H1 (cell line): ENCODE data around the gene PMEPA1. TPM values are rescaled to one million over a fixed set of nuclear protein-coding genes. Genes with fewer than 3 reads are reported as not detected.

Experiments used
- CTCF ChIA-PET: fragments of 300-600 bp; sonication (Branson Sonifier 250); formaldehyde crosslinking; loops from one replicate; lab custom pipeline; 2021; ENCODE audit not compliant: partially characterized antibody; lab: Charles Lee
- POLR2A ChIA-PET: fragments of 300-600 bp; sonication (Branson Sonifier 250); formaldehyde crosslinking; loops from one replicate; lab custom pipeline; 2021; ENCODE audit warnings: inconsistent platforms; ENCODE audit not compliant: partially characterized antibody; lab: Charles Lee
- DNase-seq, 2 experiments: peaks; one replicate each; pipeline versions ENCODE4 v3.0.0 to v3.0.0-alpha.2; 2010 to 2022; ENCODE audit warnings: low spot score in 2 of 2, low read depth in 1 of 2, mixed read lengths in 1 of 2
- FAIRE-seq: peaks from 2 replicates; lab custom pipeline; 2011; peaks lifted over from hg19 to GRCh38; lab: Jason Lieb, UNC
- H2AFZ ChIP-seq: 2 replicates; pipeline ENCODE4 v1.8.1; 2012; ENCODE audit warnings: low read length, inconsistent platforms
- H2AK5ac ChIP-seq: 2 replicates; pipeline ENCODE4 v1.6.1; 2013; ENCODE audit warnings: low read depth, low read length
- H2BK120ac ChIP-seq: replicated peaks from 2 replicates; pipeline ENCODE3; 2013; ENCODE audit warnings: low read depth, low read length, inconsistent platforms
- H2BK12ac ChIP-seq: 2 replicates; pipeline ENCODE4 v1.6.1; 2013; ENCODE audit warnings: low read depth, low read length
- H2BK15ac ChIP-seq: 2 replicates; pipeline ENCODE4 v1.6.1; 2013; ENCODE audit warnings: low read length
- H2BK20ac ChIP-seq: 2 replicates; pipeline ENCODE4 v1.6.1; 2013; ENCODE audit warnings: low read length
- H2BK5ac ChIP-seq: 2 replicates; pipeline ENCODE4 v1.6.1; 2013; ENCODE audit warnings: low read depth, low read length
- H3K14ac ChIP-seq: 2 replicates; pipeline ENCODE4 v1.6.1; 2013; ENCODE audit warnings: inconsistent platforms; ENCODE audit not compliant: insufficient read length
- H3K18ac ChIP-seq: 2 replicates; pipeline ENCODE4 v1.6.1; 2013; ENCODE audit warnings: low read length; ENCODE audit errors: extremely low read depth
- H3K23ac ChIP-seq: 2 replicates; pipeline ENCODE4 v1.6.1; 2013; ENCODE audit warnings: inconsistent platforms; ENCODE audit not compliant: insufficient read length
- H3K23me2 ChIP-seq: 2 replicates; pipeline ENCODE4 v1.6.1; 2013; ENCODE audit warnings: low read depth, low read length
- H3K27ac ChIP-seq: 2 replicates; pipeline ENCODE4 v1.6.1; 2011; ENCODE audit warnings: low read depth, low read length, inconsistent platforms
- H3K27me3 ChIP-seq, 4 experiments: replicated peaks in 1 of 4; 1 replicate in 1 of 4; 2 replicates in 3 of 4; pipeline versions ENCODE4 v1.6.1 to v1.8.1; 2011 to 2013; ENCODE audit warnings: low read length in 3 of 4, mild to moderate bottlenecking in 3 of 4, inconsistent platforms in 2 of 4, mixed read lengths in 2 of 4, moderate library complexity in 1 of 4; ENCODE audit not compliant: control insufficient read depth in 3 of 4, insufficient read depth in 3 of 4; ENCODE audit errors: extremely low read depth in 1 of 4
- H3K36me3 ChIP-seq, 4 experiments: 2 replicates each; pipeline versions ENCODE4 v1.6.1 to v1.8.1; 2011 to 2013; ENCODE audit warnings: mild to moderate bottlenecking in 4 of 4, low read length in 3 of 4, moderate library complexity in 2 of 4, control low read depth in 1 of 4, inconsistent platforms in 1 of 4; ENCODE audit not compliant: insufficient read depth in 4 of 4, control insufficient read depth in 2 of 4
- H3K4ac ChIP-seq: replicated peaks from 2 replicates; pipeline ENCODE3; 2013; ENCODE audit warnings: low read length, low read depth, mixed read lengths, inconsistent platforms; ENCODE audit not compliant: insufficient read length
- H3K4me1 ChIP-seq, 4 experiments: replicated peaks in 1 of 4; 1 replicate in 1 of 4; 2 replicates in 3 of 4; pipeline versions ENCODE4 v1.6.1 to v1.8.1; 2011 to 2013; ENCODE audit warnings: low read length in 3 of 4, inconsistent platforms in 2 of 4, mixed read lengths in 1 of 4; ENCODE audit not compliant: insufficient read depth in 4 of 4, control insufficient read depth in 3 of 4
- H3K4me2 ChIP-seq, 2 experiments: 2 replicates each; pipeline versions ENCODE4 v1.6.1 to v1.8.1; 2011 to 2013; ENCODE audit warnings: low read depth in 2 of 2, low read length in 2 of 2, control low read depth in 1 of 2, inconsistent platforms in 1 of 2, mild to moderate bottlenecking in 1 of 2; ENCODE audit not compliant: insufficient read depth in 1 of 2
- H3K4me3 ChIP-seq, 4 experiments: fragments of 200-600, 300-600 bp in 1 of 4; sonication (generic), shearing (Covaris generic), sonication (Bioruptor Twin) in 1 of 4; 2 replicates each; pipeline versions ENCODE4 v1.5.1 to v1.8.1; 2011 to 2016; ENCODE audit warnings: low read length in 4 of 4, low read depth in 3 of 4, control low read depth in 2 of 4, inconsistent platforms in 2 of 4, mild to moderate bottlenecking in 2 of 4, mixed read lengths in 1 of 4, moderate library complexity in 1 of 4; ENCODE audit not compliant: insufficient read depth in 2 of 4; ENCODE audit errors: extremely low read depth in 1 of 4
- H3K56ac ChIP-seq: replicated peaks from 2 replicates; pipeline ENCODE3; 2013; ENCODE audit warnings: low read depth, mild to moderate bottlenecking, mixed read lengths, low read length, inconsistent platforms; ENCODE audit not compliant: insufficient read length
- H3K79me1 ChIP-seq: 2 replicates; pipeline ENCODE4 v1.6.1; 2013; ENCODE audit warnings: low read depth, low read length, control low read depth
- H3K79me2 ChIP-seq, 2 experiments: 2 replicates each; pipeline versions ENCODE4 v1.6.1 to v1.8.1; 2012 to 2013; ENCODE audit warnings: low read length in 2 of 2, mild to moderate bottlenecking in 2 of 2, inconsistent platforms in 1 of 2; ENCODE audit not compliant: insufficient read depth in 2 of 2, control insufficient read depth in 1 of 2
- H3K9ac ChIP-seq, 4 experiments: replicated peaks in 1 of 4; 1 replicate in 1 of 4; 2 replicates in 3 of 4; pipeline versions ENCODE4 v1.6.1 to v1.8.1; 2011 to 2013; ENCODE audit warnings: low read depth in 3 of 4, low read length in 3 of 4, control low read depth in 2 of 4, mild to moderate bottlenecking in 2 of 4, moderate library complexity in 2 of 4, inconsistent platforms in 1 of 4; ENCODE audit errors: extremely low read depth in 1 of 4
- H3K9me3 ChIP-seq, 2 experiments: 2 replicates each; pipeline versions ENCODE4 v1.6.1 to v1.8.1; 2012 to 2013; ENCODE audit warnings: mild to moderate bottlenecking in 2 of 2, moderate library complexity in 2 of 2, control low read depth in 1 of 2, inconsistent platforms in 1 of 2, low read depth in 1 of 2, low read length in 1 of 2, mixed read lengths in 1 of 2; ENCODE audit not compliant: insufficient read depth in 2 of 2
- H4K20me1 ChIP-seq, 2 experiments: replicated peaks in 1 of 2; 2 replicates each; pipeline versions ENCODE3 to v1.8.1; 2011 to 2013; ENCODE audit warnings: inconsistent platforms in 2 of 2, low read length in 2 of 2, mild to moderate bottlenecking in 1 of 2; ENCODE audit not compliant: insufficient read depth in 2 of 2, control insufficient read depth in 1 of 2
- H4K5ac ChIP-seq: 2 replicates; pipeline ENCODE4 v1.6.1; 2013; ENCODE audit warnings: low read length, low read depth, mixed read lengths, inconsistent platforms; ENCODE audit not compliant: insufficient read length
- H4K8ac ChIP-seq: 2 replicates; pipeline ENCODE4 v1.8.0; 2013; ENCODE audit warnings: mild to moderate bottlenecking, moderate library complexity, low read length, inconsistent platforms; ENCODE audit not compliant: insufficient read depth; ENCODE audit errors: extremely low read depth
- H4K91ac ChIP-seq: replicated peaks from 2 replicates; pipeline ENCODE3; 2013; ENCODE audit warnings: low read length, mixed read lengths, inconsistent platforms; ENCODE audit not compliant: insufficient read length
- ATF2 ChIP-seq: IDR thresholded peaks from 2 replicates; pipeline ENCODE4 v1.6.1; 2012; ENCODE audit warnings: low read length, inconsistent platforms
- BCL11A ChIP-seq, 2 experiments: IDR thresholded peaks; one replicate each; pipeline ENCODE4 v1.6.1; 2011; ENCODE audit warnings: low read depth in 2 of 2, low read length in 2 of 2, mild to moderate bottlenecking in 2 of 2
- CHD1 ChIP-seq: IDR thresholded peaks from 2 replicates; pipeline ENCODE4 v1.6.1; 2012; ENCODE audit warnings: low read depth, low read length, improper control_type of control experiment
- EGR1 ChIP-seq: IDR thresholded peaks from 2 replicates; pipeline ENCODE4 v1.6.1; 2011; ENCODE audit warnings: low read depth, low read length, borderline replicate concordance
- EZH2 ChIP-seq: fragments of 200-600 bp; sonication (generic); IDR thresholded peaks from 2 replicates; pipeline ENCODE4 v1.7.1; 2012; ENCODE audit warnings: low read depth, mild to moderate bottlenecking, moderate library complexity, low read length, inconsistent platforms; ENCODE audit not compliant: severe bottlenecking
- FOSL1 ChIP-seq: IDR thresholded peaks from 2 replicates; pipeline ENCODE4 v1.6.1; 2011; ENCODE audit warnings: mild to moderate bottlenecking, low read depth, low read length, moderate library complexity; ENCODE audit not compliant: insufficient read depth
- JUND ChIP-seq: IDR thresholded peaks from 2 replicates; pipeline ENCODE4 v1.6.1; 2011; ENCODE audit warnings: mild to moderate bottlenecking, improper control_type of control experiment, low read length
- POLR2AphosphoS5 ChIP-seq: IDR thresholded peaks from 2 replicates; pipeline ENCODE4 v1.6.1; 2011; ENCODE audit warnings: low read depth, low read length
- POU5F1 ChIP-seq: IDR thresholded peaks from 2 replicates; pipeline ENCODE4 v1.6.1; 2011; ENCODE audit warnings: low read depth, mild to moderate bottlenecking, low read length, moderate library complexity
- SUZ12 ChIP-seq: fragments of 200-600 bp; sonication (generic); IDR thresholded peaks from 2 replicates; pipeline ENCODE4 v1.6.1; 2012; ENCODE audit warnings: mild to moderate bottlenecking, inconsistent platforms, low read length, moderate library complexity, mixed read lengths
- ZNF274 ChIP-seq: IDR thresholded peaks from 2 replicates; pipeline ENCODE4 v1.7.0; 2012; ENCODE audit warnings: low read length, borderline replicate concordance; ENCODE audit errors: extremely low read depth
- WGBS, 2 experiments: shearing (Covaris generic) in 1 of 2; methylation state at CpG; one replicate each; pipeline versions ENCODE4 v1.1.6 to v1.1.7; 2013 to 2015; ENCODE audit warnings: low lambda C conversion rate in 2 of 2, mixed read lengths in 2 of 2, inconsistent platforms in 1 of 2, low coverage in 1 of 2, missing lambda C conversion rate in 1 of 2; ENCODE audit not compliant: insufficient replicate concordance in 2 of 2, insufficient coverage in 1 of 2, insufficient read length in 1 of 2; ENCODE audit errors: extremely low coverage in 1 of 2, missing lambda C conversion rate in 1 of 2; 5-methylcytosine and 5-hydroxymethylcytosine counted together
- polyA plus RNA-seq, 7 experiments: library from polyadenylated mRNA; depleted of rRNA in 3 of 7; stranded (reverse) in 5 of 7; unstranded in 2 of 7; fragments of >200 nt in 5 of 7; fragments of 200-250 nt in 2 of 7; gene quantifications; 1 replicate in 5 of 7; 2 replicates in 1 of 7; 4 replicates in 1 of 7; pipeline versions ENCODE4 v1.2.1 to v1.2.3, GENCODE V29; 2011 to 2013; ENCODE audit warnings: missing spikeins in 2 of 7, mixed read lengths in 2 of 7
- total RNA-seq: library from RNA; stranded (reverse); fragmentation: NEBNext Ultra II Directional; extraction: Animal tissue kit (Norgen Biotek cat#: 25700); gene quantifications from 2 replicates; pipeline ENCODE4 v1.2.1, GENCODE V29; 2021

Gene PMEPA1
- total and polyA plus RNA-seq, 2 of the 8 experiments (the other 6 are each of a cell fraction or from before 2014, with no cell fraction given): 12.7 to 20.5 TPM

GRCh38 chr20:57659517-57660180 is 50.2 kb downstream of the PMEPA1 start:
- DNase-seq (peak in 1 of 2 experiments; percentile 43), FAIRE-seq (no peak)
- peaks cover 16% of the 10 kb centered on the region for H3K79me1 ChIP-seq
- H3K4me3 ChIP-seq: no peak overlapping the region
- no peak overlapping the region; the same call in 1 of the 2 replicates for H4K8ac ChIP-seq
- no peak overlapping the region for H2BK12ac ChIP-seq
- H3K9ac ChIP-seq: no peak overlapping the region
- peaks cover 8% of the 10 kb centered on the region; the same call in 1 of the 2 replicates for H3K23me2 ChIP-seq
- H3K14ac ChIP-seq: no peak overlapping the region
- H3K9me3 ChIP-seq: no peaks in the 10 kb centered on the region
- H3K27ac ChIP-seq: no peak overlapping the region
- H3K23ac ChIP-seq: no peak overlapping the region
- peak overlapping the region; percentile 60; the same call in 1 of the 2 replicates for H2BK5ac ChIP-seq
- no peak overlapping the region for H3K4me2 ChIP-seq
- H4K20me1 ChIP-seq: peaks cover 2 to 19% of the 10 kb centered on the region in 2 experiments
- H4K91ac ChIP-seq: no peak overlapping the region
- no peak overlapping the region for H3K4ac ChIP-seq
- no peak overlapping the region for H2BK15ac ChIP-seq
- 89% methylated on average over 24 of the region's 24 CpGs; no CpG with 5 or more reads in 1 of the 2 experiments for WGBS, 2 experiments
- no peak overlapping the region for H3K56ac ChIP-seq
- no peak overlapping the region for H2BK120ac ChIP-seq
- ChIA-PET CTCF (interaction anchor here (0.6 to 1.6 kb wide), 7 partner anchors 8 to 521 kb away, joined by 3 to 6 read pairs (median 3); no protein-coding TSS in a partner anchor), POLR2A (interaction anchor here (0.6 to 0.9 kb wide), 2 partner anchors 48 to 333 kb away, joined by 3 read pairs; no protein-coding TSS in a partner anchor)
- H3K36me3 ChIP-seq: peaks cover 0 to 5% (median 2%) of the 10 kb centered on the region in 4 experiments; a peak in 3 of 8 replicates
- no peak overlapping the region for H3K18ac ChIP-seq
- H2AK5ac ChIP-seq: no peak overlapping the region; the same call in 1 of the 2 replicates
- no peaks in the 10 kb centered on the region for H3K27me3 ChIP-seq
- H3K79me2 ChIP-seq: peaks cover 0 to 23% of the 10 kb centered on the region in 2 experiments; a peak in 3 of 4 replicates
- no peak overlapping the region for H4K5ac ChIP-seq
- H3K4me1 ChIP-seq: peaks cover 0 to 14% (median under 1%) of the 10 kb centered on the region in 4 experiments; a peak in 4 of 7 replicates
- H2BK20ac ChIP-seq: no peak overlapping the region
- H2AFZ ChIP-seq: no peak overlapping the region
- TF ChIP-seq ZNF274 (no peak), EGR1 (no peak), POLR2AphosphoS5 (no peak), ATF2 (no peak), SUZ12 (no peak), FOSL1 (no peak), BCL11A (IDR thresholded peaks at IDR 0.05; ENCODE audit: low read depth in 2 of 2, low read length in 2 of 2) (no peak), CHD1 (no peak), EZH2 (no peak), JUND (no peak), POU5F1 (no peak)
